Stimulated activated CD8-positive, alpha-beta memory T cell treated with anti-CD3 and anti-CD28 coated beads, Interleukin-7, amount 100 ng/mL, for 4 hours (primary cell): ENCODE measurements around the gene LMNTD1.
"Not testable (repeated sequence)": the region's sequence is repeated elsewhere in the genome, so short reads cannot be mapped to it uniquely, and the experiment has no call there.

Experiments used
- DNase-seq, 2 donors: peaks; one replicate each; pipeline ENCODE4 v3.0.0-alpha.2; 2020; ENCODE audit warnings: low read depth in 2 of 2

The LMNTD1 gene

DNA sequence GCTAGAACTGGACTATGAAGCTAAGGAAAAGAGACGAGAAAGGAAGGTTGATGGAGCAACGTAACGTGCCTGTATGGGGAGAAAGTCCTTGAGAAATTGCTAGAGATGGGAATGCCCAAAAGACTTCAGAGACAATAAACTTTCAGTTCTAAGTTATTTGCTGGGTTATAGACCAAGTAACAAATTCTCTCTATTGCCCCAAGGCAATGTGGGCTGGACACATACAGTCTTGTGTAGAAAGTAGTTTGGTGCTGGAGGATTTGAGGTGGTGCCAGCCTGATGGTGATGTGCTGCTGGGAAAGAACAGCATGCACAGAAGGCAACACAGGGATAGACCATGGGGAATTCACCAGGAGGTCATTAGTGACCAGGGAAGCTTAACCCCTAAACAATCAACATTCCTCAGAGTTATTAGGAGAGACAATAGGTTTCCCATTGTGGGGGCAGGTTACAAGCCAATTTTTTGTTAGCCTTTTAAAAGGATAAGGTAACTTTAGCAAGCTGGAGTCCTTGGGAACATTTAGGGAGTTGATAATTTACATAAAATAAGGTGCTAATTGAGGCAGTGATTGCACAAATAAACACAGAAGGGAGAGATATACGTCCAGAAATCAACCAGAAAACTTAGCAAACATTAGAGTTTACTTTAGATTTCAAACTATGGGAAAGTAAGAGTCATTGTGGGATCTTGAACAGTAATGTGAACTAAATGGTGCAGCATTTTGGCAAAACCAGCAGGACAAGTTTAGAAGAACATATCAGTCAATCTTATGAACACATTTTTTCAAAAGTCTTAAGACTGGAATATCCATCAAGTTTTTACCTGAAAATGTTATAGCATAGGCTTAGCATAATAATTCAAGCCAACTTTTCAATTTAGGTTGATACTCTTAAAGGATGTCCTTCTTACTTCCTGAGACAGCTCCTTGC, 61.4 kb downstream of the LMNTD1 start:
- DNase-seq, result no peak

DNA sequence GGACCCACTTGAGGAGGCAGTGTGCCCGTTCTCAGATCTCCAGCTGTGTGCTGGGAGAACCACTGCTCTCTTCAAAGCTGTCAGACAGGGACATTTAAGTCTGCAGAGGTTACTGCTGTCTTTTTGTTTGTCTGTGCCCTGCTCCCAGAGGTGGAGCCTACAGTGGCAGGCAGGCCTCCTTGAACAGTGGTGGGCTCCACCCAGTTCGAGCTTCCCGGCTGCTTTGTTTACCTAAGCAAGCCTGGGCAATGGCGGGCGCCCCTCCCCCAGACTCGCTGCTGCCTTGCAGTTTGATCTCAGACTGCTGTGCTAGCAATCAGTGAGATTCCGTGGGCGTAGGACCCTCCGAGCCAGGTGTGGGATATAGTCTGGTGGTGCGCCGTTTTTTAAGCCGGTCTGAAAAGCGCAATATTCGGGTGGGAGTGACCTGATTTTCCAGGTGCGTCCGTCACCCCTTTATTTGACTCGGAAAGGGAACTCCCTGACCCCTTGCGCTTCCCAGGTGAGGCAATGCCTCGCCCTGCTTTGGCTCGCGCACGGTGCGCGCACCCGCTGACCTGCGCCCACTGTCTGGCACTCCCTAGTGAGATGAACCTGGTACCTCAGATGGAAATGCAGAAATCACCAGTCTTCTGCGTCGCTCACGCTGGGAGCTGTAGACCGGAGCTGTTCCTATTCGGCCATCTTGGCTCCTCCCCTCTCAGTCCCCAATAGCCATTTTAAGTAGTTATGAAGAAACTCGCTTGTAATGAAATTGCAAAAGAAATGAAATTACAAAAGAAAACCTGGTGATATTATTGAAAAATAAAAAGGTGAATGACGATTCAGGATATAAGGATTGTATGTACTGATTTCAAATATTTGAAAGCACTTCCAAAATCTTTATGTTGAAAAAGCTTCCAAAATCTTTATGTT, 63.9 kb downstream of the LMNTD1 start:
- DNase-seq, result not testable (repeated sequence)

DNA sequence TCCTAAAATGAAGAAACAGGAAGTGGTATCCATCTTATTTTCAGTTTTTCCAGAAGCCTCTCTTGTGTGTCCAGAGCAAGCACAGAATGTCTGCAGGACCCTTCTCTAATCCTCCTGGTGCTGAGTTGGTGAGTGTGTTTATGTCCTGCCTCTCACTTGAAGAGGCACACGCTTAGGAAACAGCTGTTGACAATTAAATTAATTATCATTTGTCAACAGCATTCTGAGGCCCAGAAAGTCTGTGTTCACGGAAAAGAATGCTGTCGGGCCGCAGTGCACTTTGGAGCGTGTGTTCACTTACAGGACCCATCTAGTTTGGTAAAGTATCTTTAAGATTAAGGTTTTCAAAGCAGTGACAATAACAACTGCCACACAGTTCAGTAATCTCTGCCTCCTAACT, 70.5 kb downstream of the LMNTD1 start:
- no peak for DNase-seq

DNA sequence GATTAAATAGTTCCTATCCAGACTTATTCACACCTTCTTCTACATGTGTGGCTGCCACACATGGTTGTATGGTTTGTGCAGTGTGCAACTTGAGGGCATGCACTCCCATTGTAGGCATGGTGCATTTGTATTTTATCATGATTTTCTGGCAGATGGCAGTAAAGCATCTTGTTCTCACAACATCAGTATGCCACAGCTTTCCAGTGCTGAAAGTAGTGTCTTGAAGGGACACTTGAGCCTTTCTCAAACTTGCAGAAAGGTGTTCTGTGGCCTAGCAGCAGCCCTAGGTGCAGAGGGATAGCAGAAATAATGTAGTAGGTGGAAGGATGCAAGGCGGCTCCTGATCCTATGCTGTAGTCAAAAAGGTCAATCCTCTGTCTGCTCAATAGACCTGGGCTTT, 72.9 kb downstream of the LMNTD1 start:
- no peak for DNase-seq

DNA sequence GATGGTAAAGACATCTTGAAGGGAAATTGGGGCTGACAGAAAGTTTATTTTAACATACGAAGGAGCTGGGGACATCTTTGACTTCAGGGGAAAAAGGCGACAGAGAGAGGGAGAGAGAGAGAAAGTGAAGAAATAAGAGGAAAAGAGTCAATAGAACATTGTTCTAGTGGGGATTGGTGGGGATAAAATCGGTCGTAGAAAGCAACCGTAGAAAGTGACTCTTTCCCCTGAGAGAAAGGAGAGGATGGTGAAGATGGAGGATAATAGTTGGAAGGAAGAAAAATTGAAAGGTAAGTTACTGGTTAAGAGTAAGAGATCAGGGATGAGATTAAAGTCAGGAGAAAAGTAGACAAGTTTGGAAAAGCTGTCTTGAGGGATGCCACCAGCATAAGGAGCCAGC, 75.9 kb downstream of the LMNTD1 start:
- no peak for DNase-seq

DNA sequence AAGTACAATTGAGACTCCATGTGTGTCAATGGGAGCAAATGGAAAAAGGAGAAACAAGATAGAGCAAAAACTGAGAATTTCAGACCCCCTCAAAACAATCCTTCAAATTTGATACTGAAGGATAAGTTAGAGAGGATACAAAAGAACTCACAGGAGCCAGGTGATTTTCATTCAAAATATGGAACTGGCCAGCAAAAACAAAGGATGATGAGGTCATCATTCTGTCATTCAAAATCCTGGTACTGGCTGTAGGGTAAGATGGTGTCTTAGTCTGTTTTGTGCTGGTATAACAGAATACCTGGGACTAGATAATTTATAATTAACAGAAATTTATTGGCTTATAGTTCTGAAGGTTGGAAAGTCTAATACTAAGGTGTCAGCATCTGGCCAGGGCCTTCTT, 80.6 kb downstream of the LMNTD1 start:
- no peak for DNase-seq

DNA sequence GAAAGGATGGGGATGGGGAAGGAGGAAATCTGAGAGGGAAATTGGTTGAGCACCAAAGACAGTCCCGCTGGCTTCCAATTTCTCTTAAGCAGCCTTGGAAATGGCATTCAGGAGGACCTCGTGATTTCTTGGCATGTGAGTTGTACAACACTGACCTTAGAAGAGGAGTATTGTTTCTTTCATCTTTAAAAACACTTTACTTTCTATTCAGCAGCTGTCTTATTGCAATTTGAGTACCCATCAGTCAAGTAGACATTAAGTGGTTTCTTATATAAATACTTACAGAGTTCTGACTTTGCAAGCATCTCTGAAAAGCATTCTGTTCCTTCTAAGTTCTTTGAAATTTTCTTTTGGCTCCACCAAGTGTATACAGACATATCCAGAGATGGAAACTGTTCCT, 83.2 kb downstream of the LMNTD1 start:
- no peak for DNase-seq

DNA sequence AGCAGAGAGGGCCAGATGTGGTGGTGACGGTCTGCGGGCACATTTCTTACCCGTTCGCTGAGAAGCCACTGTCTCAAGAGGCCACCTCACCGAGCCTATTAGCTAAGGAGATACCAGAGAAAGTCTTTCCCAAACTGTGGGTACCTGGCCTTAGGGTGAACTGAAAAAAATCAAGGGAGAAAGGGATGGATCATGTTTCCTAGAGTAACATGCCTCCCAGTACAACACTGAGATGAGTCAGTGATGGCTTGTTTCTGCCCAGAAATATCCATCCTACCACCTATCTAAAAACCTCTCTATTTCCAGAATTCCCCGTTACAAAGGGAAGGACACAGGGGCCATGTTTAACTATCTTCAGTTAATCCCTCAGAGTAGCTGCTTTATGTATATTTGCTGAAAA, 83.7 kb downstream of the LMNTD1 start:
- DNase-seq, result no peak

DNA sequence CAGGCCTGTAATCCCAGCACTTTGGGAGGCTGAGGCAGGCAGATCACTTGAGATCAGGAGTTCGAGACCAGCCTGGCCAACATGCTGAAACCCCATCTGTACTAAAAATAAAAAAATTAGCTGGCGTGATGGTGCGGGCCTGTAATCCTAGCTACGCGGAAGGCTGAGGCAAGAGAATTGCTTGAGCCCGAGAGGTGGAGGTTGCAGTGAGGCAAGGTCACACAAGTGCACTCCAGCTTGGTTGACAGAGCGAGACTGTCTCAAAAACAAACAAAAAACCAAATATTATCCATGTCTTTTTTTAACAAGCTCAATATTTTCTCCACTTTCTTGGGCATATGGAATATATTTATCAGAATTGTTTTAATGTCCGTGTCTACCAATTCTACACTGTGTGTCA, 89.6 kb downstream of the LMNTD1 start:
- DNase-seq, result no peak

DNA sequence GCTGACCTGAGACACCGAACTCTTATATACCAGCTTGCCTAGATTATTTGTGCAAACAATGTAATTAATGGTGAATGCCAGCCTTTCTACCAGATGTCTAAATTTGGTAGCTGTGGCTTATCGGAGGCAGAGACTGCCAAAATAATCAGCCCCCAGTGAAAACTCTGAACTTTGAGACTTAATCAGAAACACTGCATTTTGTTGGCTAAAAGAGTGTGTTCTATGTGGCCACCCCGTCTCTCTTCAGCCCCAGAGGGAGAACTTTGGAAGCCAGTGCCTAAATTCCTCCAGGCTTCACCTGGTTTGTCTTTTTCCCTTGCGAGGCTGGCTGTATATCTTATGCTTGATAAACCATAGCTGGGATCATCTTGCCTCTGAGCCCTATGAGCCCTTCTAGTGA, 90.1 kb downstream of the LMNTD1 start:
- DNase-seq, result no peak

DNA sequence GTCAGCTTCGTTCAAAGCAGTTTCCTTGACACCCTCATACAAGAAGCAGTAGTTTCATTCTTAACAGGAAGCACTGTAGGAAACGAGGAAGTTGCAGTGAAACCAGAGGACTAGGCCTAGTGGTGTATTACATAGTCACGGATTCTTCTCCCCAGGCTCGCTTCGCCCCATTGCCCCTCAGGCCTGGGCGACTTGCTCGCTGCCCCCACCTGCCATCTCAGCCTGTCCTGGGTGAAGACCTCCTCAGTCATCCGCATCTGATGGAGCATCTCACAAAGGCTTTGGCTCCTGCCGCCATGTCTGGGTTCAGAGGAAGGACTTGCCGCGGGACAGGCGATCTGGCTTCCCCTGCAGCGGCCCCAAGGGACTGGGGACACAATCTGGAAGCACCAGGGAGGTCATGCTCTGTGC, 93.5 kb downstream of the LMNTD1 start:
- DNase-seq, result no peak

DNA sequence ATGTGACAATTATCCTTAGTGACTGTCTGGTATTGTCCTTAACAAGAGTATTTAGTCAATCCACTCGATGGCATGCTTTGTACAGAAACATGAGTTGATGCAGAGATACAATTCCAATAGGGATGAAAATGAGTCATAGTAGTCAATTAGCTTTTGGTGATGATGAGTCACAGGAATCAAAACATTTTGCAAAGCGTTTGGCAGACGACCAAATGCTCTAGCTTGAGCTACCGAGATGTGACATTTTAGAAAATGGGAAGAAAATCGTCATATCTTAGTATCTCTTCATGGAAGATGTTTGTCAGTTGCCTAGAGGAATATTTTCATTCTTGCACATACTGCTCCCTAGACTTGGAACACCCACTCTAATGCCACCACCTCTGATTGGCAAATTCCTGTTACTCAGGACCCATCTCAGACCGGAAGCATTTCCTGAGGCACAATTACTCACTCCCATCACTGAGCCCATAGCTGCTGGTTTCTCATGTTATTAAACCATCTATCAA, 95.0 kb downstream of the LMNTD1 start:
- DNase-seq, result no peak

DNA sequence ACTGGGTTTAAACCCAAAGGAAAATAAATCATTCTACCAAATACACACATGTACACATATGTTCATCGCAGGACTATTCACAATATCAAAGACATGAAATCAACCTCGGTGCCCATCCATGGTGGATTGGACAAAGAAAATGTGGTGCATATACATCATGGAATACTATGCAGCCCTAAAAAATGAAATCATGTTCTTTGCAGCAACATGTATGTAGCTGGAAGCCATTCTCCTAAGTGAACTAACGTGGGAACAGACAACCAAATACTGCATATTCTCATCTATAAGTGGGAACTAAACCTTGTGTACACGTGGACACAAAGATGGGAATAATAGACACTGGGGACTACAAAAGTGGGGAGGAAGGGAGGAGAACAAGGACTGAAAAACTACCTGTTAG, 96.6 kb downstream of the LMNTD1 start:
- no peak for DNase-seq

DNA sequence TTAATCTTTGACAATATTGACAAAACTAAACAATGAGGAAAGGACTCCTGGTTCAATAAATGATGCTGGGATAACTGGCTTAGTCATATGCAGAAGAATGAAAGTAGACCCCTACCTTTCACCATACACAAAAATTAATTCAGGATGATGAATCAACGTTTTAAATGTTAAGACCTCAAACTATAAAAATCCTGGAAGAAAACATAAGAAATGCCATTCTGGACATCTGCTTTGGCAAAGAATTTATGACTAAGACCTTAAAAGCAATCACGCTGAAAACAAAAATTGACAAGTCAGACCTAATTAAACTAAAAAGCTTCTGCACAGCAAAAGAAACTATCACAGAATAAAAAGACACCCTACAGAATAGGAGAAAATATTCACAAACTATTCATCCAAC, 97.4 kb downstream of the LMNTD1 start:
- no peak for DNase-seq

DNA sequence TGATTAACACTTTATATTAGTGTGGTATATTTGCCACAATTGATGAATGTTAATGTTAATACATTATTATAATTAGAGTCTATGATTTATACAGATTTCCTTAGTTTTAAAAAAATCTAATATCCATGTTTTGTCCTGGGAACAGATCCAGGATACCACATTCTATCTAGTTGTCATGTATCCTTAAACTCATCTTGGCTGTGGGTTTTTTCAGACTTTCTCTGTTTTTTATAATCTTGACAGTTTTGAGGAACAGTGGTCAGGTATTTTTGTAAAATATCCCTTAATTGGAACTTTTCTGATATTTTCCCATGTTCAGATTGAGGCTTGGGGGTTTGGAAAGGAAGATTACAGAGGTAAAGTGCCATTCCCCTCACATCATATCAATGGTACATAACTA, 104.1 kb downstream of the LMNTD1 start:
- no peak for DNase-seq

DNA sequence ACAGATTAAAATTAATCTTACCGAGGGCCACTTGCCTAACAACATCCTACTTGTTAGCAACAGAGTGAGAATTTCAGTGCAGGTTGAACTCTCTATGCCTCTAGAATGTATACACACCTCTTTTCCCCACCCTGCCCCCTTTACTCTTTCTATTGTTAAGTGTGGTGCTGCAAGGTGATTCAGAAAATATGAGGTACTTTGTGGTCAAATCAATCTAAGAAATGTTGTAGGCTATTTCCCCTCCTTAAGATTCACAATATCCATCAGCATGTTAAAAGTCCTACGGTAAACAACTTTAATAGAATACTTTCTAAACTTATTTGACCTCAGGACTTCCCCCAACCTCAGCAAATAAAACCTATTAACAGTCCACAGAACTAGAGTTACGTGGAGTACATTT, 106.0 kb downstream of the LMNTD1 start:
- no peak for DNase-seq

DNA sequence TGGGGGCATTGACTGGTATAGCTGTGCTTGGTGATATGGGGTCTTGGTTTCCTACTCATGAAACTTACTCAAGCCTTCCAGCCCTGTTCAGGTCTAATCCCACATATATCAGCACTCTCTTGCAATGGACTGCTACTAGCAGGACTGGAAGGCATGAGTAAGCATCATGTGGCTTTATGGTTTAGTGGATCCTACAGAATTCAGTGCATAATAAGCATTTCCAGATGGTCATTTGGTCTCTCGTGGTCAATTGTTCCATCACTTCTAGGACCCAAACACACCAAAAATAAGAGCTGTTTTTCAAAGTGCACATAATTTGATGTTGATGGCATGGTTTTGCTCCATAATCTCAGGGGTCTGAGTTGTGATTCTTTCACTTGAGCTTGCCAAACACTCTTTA, 114.4 kb downstream of the LMNTD1 start:
- DNase-seq, result no peak

DNA sequence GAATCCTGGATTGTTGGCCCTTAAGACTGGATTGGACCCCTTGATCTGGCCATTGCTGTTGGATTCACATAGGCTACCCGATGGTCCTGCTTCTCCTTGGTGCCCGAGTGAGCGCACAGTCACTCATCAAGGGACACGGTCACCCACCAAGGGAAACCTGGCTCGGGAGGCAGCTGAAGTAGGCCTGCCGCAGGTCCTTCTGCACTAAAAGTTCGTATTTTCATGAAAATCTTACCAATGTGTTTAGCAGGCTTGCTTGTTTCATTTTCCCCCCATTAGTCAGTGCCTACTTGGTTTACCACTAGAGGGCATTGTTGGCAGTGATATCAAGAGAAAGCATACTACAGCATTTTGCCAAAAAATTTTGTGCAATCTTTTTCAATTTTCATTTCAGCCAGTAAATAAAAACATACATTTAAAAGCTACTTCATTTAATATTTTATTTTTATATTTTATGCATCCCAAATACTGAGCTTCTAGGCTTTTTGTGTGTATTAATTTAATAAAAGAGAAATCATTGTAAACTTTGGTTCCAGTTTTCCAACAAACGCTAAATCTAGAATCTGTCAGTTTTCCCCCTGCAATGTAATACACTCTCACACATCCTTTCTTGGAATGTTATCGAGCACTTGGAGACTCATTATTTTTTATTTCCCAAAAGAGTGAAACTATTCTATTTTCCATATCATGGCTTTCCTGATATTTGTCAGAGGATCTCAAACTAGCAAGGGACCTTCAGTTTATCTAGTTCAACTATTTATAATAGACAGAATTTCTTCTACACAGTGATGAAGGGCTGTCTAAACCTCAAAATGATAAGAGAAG, 116.7 kb downstream of the LMNTD1 start:
- peak in 1 of 2 donors; percentile 9 for DNase-seq

DNA sequence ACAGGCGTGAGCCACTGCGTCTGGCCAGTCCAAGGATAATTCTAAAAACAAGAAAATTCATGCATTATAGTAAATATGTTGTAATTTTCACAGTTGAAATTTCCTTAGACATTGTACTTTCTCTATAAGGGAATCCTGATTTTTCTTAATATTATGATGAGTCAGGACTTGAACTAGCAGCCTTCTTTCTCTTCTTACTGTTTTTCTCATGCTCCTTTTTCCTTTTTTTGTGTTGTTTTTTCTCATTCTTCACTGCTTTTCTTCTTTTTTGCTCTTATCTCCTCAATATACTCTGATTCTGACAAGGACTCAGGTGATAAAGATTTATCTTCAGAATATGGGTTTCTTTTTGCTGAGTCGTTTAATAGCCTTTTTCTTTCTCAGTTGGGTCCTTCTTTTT, 117.7 kb downstream of the LMNTD1 start:
- DNase-seq, result no peak

DNA sequence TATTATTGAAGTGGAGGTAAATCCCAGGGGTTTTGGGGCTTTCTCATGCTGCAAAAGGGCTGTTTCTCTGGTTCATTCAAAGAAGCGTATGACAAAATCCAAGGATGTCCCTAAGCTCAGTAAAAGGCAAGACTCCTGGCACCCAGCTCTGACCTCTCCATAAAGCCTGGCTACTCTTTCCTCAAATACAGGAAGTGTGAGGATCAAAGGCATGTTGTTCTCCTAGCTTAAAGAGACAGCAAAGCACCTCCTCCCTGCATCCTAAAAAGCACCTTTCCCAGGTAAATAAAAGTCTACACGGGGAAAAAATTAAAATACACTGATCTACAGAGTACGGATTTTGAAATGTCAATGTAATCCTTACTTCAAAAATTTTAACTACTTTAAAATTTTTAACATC, 118.6 kb downstream of the LMNTD1 start:
- DNase-seq, result no peak

DNA sequence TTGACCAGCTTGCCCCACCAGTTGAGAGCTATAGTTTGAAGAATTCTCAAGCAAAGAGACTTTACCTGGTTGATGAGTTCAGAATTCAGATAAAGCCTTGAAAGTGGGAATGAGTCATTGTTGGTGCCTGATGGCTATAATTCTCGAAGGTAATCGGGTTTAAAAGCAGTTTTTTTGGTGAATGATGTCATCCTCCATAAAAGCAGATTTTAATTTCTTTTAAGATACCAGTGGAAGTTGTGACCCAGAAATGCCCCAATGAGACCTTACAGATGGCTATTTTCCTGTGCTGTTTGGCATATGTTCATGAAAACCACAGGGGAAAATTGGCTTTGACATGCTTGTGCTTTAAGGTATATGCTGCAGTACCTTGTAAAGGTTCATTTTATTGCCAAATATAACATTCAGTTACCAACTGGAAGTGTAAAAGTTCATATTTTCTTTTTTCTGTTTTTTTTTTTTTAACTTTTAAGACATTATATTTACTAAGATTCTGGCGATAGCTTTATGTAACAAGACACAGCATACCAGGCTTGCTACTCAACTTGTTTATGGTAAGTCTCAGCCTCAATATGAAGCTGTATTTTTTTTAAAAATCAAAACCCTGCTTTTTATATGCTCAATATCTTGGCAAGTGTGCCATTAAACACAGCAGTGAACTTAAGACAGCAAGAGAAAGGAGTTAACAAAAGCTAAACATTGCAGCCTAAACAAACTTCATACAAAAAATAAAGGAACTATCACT, 119.3 kb downstream of the LMNTD1 start:
- no peak for DNase-seq
